Parathyroid adenoma (tissue), 2 donors: Measurements from ENCODE around the gene C6orf52.
"Not testable (repeated sequence)": the region's sequence is repeated elsewhere in the genome, so short reads cannot be mapped to it uniquely, and the experiment has no call there.

Experiments used
- H2AFZ ChIP-seq: fragments of 300-600 bp; sonication (generic); one replicate; pipeline ENCODE4 v1.7.0; 2017; ENCODE audit warnings: antibody characterized with exemption, mild to moderate bottlenecking
- H3K27ac ChIP-seq: fragments of 300-600 bp; sonication (generic); one replicate; pipeline ENCODE4 v1.7.0; 2017
- H3K27me3 ChIP-seq: fragments of 300-600 bp; sonication (generic); one replicate; pipeline ENCODE4 v1.7.0; 2017; ENCODE audit warnings: low read length; ENCODE audit not compliant: control insufficient read depth, insufficient read depth
- H3K36me3 ChIP-seq: fragments of 300-600 bp; sonication (generic); one replicate; pipeline ENCODE4 v1.7.0; 2017; ENCODE audit warnings: low read length; ENCODE audit not compliant: control insufficient read depth, insufficient read depth
- H3K4me1 ChIP-seq: fragments of 300-600 bp; sonication (generic); one replicate; pipeline ENCODE4 v1.7.0; 2017; ENCODE audit warnings: control low read depth
- H3K4me2 ChIP-seq: fragments of 300-600 bp; sonication (generic); one replicate; pipeline ENCODE4 v1.7.0; 2017; ENCODE audit warnings: low read length
- H3K4me3 ChIP-seq: fragments of 300-600 bp; sonication (generic); one replicate; pipeline ENCODE4 v1.7.0; 2017; ENCODE audit warnings: low read depth, low read length
- H3K79me2 ChIP-seq: fragments of 300-600 bp; sonication (generic); one replicate; pipeline ENCODE4 v1.7.0; 2017; ENCODE audit warnings: control low read depth
- H3K9ac ChIP-seq: fragments of 300-600 bp; sonication (generic); one replicate; pipeline ENCODE4 v1.7.0; 2017; ENCODE audit warnings: mild to moderate bottlenecking
- H3K9me3 ChIP-seq: fragments of 300-600 bp; sonication (generic); one replicate; pipeline ENCODE4 v1.7.0; 2017; ENCODE audit warnings: low read length; ENCODE audit not compliant: control insufficient read depth
- TF ChIP-seq, protein P1 (sequence below): fragments of 300-600 bp; sonication (generic); IDR thresholded peaks from one replicate; pipeline ENCODE4 v1.7.0; 2017; ENCODE audit warnings: antibody characterized with exemption, mild to moderate bottlenecking
- donor health status: primary hyperparathyroidism.

The C6orf52 gene

DNA sequence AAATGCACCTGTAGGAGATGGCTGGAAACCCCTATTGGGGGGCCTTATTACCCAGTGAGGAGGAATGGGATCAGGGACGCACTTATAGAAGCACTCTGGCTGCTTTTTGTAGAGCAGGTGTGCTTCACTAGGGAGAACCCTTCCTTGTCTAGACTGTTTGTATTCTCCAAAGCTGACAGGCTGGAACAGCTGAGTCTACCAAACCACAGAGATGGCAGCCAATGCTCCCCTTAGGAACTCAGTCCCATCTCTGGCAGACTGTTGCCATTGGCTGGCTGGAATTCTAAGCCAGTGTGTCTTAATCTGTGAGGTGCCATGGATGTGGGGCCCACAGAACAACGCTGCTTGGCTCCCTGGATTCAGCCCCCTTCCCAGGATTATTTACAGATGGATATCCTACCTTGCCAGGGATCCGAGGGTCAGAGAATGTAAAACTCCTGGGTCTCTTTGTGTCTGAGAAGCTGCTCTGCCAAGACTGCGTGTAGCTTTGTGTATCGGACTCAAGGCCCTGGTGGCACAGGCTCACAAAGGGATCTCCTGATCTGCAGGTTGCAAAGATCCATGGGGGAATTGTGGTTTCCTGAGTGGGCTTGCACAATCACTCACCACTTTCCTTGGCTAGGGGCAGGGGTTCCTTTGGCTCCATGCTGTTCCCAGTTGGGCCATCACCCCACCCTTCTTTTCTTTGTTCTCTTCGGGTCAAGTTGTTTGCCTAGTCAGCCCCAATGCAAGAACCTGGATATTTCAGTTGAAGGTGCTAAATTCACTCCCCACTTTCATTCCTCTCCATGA lies 26.1 kb downstream of the C6orf52 start:
- H3K4me3 ChIP-seq: no peak overlapping the region
- no peak overlapping the region for H3K9ac ChIP-seq
- no peaks in the 10 kb centered on the region for H3K4me1 ChIP-seq
- H3K79me2 ChIP-seq: no peaks in the 10 kb centered on the region
- no peak overlapping the region for H2AFZ ChIP-seq
- H3K36me3 ChIP-seq: no peaks in the 10 kb centered on the region
- no peaks in the 10 kb centered on the region for H3K27me3 ChIP-seq
- TF ChIP-seq, protein P1, sequence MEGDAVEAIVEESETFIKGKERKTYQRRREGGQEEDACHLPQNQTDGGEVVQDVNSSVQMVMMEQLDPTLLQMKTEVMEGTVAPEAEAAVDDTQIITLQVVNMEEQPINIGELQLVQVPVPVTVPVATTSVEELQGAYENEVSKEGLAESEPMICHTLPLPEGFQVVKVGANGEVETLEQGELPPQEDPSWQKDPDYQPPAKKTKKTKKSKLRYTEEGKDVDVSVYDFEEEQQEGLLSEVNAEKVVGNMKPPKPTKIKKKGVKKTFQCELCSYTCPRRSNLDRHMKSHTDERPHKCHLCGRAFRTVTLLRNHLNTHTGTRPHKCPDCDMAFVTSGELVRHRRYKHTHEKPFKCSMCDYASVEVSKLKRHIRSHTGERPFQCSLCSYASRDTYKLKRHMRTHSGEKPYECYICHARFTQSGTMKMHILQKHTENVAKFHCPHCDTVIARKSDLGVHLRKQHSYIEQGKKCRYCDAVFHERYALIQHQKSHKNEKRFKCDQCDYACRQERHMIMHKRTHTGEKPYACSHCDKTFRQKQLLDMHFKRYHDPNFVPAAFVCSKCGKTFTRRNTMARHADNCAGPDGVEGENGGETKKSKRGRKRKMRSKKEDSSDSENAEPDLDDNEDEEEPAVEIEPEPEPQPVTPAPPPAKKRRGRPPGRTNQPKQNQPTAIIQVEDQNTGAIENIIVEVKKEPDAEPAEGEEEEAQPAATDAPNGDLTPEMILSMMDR: no peak
- H3K4me2 ChIP-seq: no peak overlapping the region
- no peak overlapping the region for H3K27ac ChIP-seq
- H3K9me3 ChIP-seq: no peaks in the 10 kb centered on the region

DNA sequence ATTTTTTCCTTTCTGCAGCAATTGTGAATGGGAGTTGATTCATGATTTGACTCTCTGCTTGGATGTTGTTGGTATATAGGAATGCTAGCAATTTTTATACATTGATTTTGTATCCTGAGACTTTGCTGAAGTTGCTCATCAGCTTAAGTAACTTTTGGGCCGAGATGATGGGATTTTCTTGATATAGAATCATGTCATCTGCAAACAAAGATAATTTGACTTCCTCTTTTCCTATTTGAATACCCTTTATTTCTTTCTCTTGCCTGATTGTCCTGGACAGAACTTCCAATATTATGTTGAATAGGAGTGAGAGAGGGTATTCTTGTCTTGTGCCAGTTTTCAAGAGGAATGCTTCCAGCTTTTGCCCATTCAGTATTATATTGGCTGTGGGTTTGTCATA lies 28.8 kb downstream of the C6orf52 start:
- H2AFZ ChIP-seq, H3K27me3 ChIP-seq, H3K4me1 ChIP-seq, H3K27ac ChIP-seq, H3K9me3 ChIP-seq, H3K4me2 ChIP-seq, H3K4me3 ChIP-seq, H3K79me2 ChIP-seq, H3K9ac ChIP-seq, H3K36me3 ChIP-seq: not testable (repeated sequence)

DNA sequence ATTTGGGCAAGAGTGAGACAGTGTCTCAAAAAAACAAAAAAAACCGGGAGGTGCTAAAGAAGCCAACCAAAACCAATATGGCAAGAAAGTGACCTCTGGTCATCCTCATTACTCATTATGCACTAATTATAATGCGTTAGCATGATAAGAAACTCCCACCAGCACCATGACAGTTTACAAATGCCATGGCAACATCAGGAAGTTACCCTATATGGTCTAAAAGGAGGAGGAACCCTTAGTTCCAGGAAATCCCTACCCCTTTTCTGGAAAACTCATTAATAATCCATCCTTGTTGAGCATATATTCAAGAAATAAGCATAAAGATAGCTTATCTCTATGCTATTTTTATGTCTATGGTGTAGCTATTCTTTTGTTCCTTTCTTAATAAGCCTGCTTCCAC lies 31.7 kb downstream of the C6orf52 start:
- Histone ChIP-seq H2AFZ (no peak overlapping the region), H3K9ac (no peak overlapping the region), H3K79me2 (no peaks in the 10 kb centered on the region), H3K4me2 (no peak overlapping the region), H3K4me1 (no peaks in the 10 kb centered on the region), H3K27me3 (no peaks in the 10 kb centered on the region), H3K36me3 (no peaks in the 10 kb centered on the region), H3K9me3 (no peaks in the 10 kb centered on the region), H3K27ac (no peak overlapping the region), H3K4me3 (no peak overlapping the region)
- TF ChIP-seq, protein P1: no peak

DNA sequence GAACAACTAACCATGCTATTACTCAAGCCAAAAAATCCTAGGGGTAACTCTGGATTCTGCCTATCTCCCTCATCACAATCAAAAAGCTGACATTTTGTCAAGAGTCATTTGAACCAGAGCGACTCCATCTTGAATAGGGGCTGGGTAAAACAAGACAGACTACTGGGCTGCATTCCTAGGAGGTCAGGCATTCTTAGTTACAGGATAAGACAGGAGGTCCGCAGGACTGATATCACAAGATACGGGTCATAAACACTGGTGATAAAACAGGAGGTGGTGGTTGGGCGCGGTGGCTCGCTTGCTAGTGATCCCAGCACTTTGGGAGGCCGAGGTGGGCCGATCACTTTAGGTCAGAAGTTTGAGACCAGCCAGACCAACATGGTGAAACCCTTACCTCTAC lies 32.2 kb downstream of the C6orf52 start:
- Histone ChIP-seq H3K36me3 (no peaks in the 10 kb centered on the region), H3K79me2 (no peaks in the 10 kb centered on the region), H3K27me3 (no peaks in the 10 kb centered on the region), H2AFZ (no peak overlapping the region), H3K9me3 (no peaks in the 10 kb centered on the region), H3K27ac (no peak overlapping the region), H3K4me1 (no peaks in the 10 kb centered on the region), H3K4me3 (no peak overlapping the region), H3K9ac (no peak overlapping the region), H3K4me2 (no peak overlapping the region)
- TF ChIP-seq, protein P1: no peak

DNA sequence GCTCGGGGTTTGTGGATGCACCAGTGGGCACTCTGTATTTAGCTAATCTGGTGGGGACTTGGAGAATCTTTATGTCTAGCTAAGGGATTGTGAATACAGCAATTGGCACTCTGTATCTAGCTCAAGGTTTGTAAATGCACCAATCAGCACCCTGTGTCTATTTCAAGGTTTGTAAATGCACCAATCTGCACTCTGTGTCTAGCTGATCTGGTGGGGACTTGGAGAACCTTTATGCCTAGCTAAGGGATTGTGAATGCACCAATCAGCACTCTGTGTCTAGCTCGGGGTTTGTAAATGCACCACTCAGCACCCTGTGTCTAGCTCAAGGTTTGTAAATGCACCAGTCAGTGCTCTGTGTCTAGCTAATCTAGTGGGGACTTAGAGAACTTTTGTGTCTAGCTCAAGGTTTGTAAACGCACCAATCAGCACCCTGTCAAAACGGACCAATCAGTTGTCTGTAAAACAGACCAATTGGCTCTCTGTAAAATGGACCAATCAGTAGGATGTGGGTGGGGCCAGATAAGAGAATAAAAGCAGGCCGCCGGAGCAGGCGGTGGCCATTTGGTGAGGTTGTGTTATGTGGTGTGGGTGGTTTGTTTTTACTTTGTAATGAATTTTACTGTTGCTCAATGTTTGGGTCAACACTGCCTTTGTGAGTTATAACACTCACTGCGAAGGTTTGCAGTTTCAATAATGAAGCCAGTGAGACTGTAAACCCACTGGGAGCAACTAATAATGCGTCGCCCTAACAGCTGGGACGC lies 33.8 kb downstream of the C6orf52 start:
- H3K27ac ChIP-seq, H3K36me3 ChIP-seq, H3K79me2 ChIP-seq, H3K4me2 ChIP-seq, H3K9me3 ChIP-seq, H2AFZ ChIP-seq, H3K9ac ChIP-seq, H3K4me3 ChIP-seq, H3K27me3 ChIP-seq, H3K4me1 ChIP-seq: not testable (repeated sequence)
